BLaER1 (cell line): ENCODE results near the gene SMIM45.

Experiments
- H3K27ac ChIP-seq: shearing (Covaris generic); formaldehyde crosslinking; 2 replicates; pipeline ENCODE4 v1.8.1; 2022
- H3K27me3 ChIP-seq: shearing (Covaris generic); formaldehyde crosslinking; 2 replicates; pipeline ENCODE4 v1.8.1; 2022
- H3K36me3 ChIP-seq: shearing (Covaris generic); formaldehyde crosslinking; 2 replicates; pipeline ENCODE4 v1.8.1; 2022
- H3K4me1 ChIP-seq: shearing (Covaris generic); formaldehyde crosslinking; 2 replicates; pipeline ENCODE4 v1.8.1; 2022
- H3K4me2 ChIP-seq: shearing (Covaris generic); formaldehyde crosslinking; 2 replicates; pipeline ENCODE4 v1.8.1; 2022
- H3K4me3 ChIP-seq: shearing (Covaris generic); formaldehyde crosslinking; 2 replicates; pipeline ENCODE4 v1.8.1; 2022
- H3K9ac ChIP-seq: shearing (Covaris generic); formaldehyde crosslinking; 2 replicates; pipeline ENCODE4 v1.8.1; 2022
- H3K9me3 ChIP-seq: shearing (Covaris generic); formaldehyde crosslinking; 2 replicates; pipeline ENCODE4 v1.8.1; 2022
- H4K20me1 ChIP-seq: shearing (Covaris generic); formaldehyde crosslinking; 2 replicates; pipeline ENCODE4 v1.8.1; 2022
- Cebpa-rat ChIP-seq: shearing (Covaris generic); IDR thresholded peaks from 2 replicates; pipeline ENCODE4 v1.8.1; 2022

The SMIM45 gene

GRCh38 chr22:41951898-41952474, at the start of gene SMIM45:
SMIM45 (plus strand) TSS chr22:41952150.
- H3K9ac ChIP-seq = no peak within 1 kb of the TSS
- no peaks in the 10 kb centered on the region for H3K9me3 ChIP-seq
- TF ChIP-seq Cebpa-rat = no peak
- peak within 1 kb of the TSS; percentile 99 for H3K4me2 ChIP-seq
- H3K36me3 ChIP-seq = no peaks in the 10 kb centered on the region
- H3K27ac ChIP-seq = peak within 1 kb of the TSS; percentile 28; the same call in 1 of the 2 replicates
- no peaks in the 10 kb centered on the region; the same call in 1 of the 2 replicates for H3K27me3 ChIP-seq
- peaks cover 67% of the 10 kb centered on the region for H3K4me1 ChIP-seq
- H3K4me3 ChIP-seq = no peak within 1 kb of the TSS
- no peaks in the 10 kb centered on the region for H4K20me1 ChIP-seq

DNA sequence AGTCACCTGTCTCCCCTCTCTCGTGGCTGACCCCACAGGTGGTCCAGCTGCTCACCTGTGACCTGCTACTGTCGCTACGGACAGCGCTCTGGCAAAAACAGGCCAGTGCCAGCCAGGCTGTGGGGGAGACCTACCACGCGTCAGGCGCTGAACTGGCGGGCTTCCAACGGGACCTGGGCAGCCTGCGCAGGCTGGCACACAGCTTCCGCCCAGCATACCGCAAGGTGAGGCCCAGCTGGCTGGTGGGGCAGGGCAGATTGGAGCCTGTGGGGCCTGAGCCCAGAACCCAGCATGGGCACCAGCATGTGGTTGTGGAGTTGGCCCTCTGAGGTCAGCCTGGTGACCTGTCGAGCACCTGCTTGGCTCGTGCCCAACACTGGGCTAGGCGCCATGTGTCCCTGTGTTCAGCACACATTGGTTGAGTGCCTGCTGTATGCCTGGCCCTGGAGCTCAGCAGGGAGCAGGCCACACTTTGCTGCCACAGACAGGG, 49.0 kb upstream of the SMIM45 start:
- Histone ChIP-seq H3K27me3 (peaks cover 8% of the 10 kb centered on the region; the same call in 1 of the 2 replicates), H3K9me3 (no peaks in the 10 kb centered on the region), H4K20me1 (peaks cover 81% of the 10 kb centered on the region), H3K4me2 (no peak overlapping the region), H3K4me3 (no peak overlapping the region), H3K4me1 (peaks cover 8% of the 10 kb centered on the region), H3K27ac (no peak overlapping the region), H3K9ac (no peak overlapping the region), H3K36me3 (peaks cover 99% of the 10 kb centered on the region)
- TF ChIP-seq Cebpa-rat = no peak

DNA sequence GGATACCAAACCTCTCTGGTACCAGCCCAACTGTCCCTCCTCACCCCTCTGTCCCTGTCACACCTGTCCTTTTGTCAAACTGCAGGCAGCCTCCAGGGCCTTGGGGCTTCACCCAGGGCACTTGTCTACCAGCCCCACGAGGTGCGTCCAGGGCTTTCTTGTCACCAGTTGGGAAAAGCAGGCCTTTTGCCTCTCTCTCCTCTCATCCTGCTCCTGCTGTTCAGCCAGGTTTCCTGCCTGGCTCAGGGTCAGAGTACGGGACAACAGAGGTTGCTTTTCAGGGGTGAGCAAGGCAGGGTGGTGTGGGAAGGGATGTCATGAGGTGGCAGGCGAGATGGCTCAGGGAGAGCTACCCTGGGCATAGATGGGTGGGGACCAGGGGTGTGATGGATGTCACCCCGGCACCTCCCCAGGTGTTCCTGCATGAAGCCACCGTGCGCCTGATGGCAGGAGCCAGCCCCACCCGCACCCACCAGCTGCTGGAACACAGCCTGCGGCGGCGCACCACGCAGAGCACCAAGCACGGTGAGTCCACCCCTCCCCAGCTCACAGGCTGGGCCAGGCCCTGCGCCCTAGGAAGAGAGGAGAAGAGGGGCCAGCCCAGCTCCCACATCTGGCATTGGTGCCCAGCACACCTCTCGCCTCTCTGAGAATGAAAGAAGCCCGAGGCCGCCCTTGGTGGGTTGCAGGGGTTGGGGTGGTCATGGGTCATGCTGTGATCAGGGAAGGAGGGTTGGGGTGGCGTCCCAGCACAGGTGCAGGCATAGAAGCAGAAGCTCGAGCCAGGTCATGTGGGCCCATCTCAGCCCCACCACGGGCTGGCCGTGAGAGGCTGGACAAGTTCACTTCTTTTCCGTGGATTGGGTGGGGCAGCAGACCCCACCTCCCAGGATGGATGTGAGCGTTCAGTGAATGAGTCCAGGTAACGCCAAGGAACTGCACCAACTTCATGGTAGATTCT, 47.2 kb upstream of the SMIM45 start:
- peaks cover 26% of the 10 kb centered on the region for H3K27me3 ChIP-seq
- no peak for TF ChIP-seq Cebpa-rat
- H3K9ac ChIP-seq = no peak overlapping the region
- H3K36me3 ChIP-seq = peaks cover 85% of the 10 kb centered on the region
- H3K9me3 ChIP-seq = no peaks in the 10 kb centered on the region
- H3K4me1 ChIP-seq = peaks cover 26% of the 10 kb centered on the region
- no peak overlapping the region for H3K27ac ChIP-seq
- no peak overlapping the region for H3K4me3 ChIP-seq
- peaks cover 99% of the 10 kb centered on the region for H4K20me1 ChIP-seq
- H3K4me2 ChIP-seq = no peak overlapping the region

DNA sequence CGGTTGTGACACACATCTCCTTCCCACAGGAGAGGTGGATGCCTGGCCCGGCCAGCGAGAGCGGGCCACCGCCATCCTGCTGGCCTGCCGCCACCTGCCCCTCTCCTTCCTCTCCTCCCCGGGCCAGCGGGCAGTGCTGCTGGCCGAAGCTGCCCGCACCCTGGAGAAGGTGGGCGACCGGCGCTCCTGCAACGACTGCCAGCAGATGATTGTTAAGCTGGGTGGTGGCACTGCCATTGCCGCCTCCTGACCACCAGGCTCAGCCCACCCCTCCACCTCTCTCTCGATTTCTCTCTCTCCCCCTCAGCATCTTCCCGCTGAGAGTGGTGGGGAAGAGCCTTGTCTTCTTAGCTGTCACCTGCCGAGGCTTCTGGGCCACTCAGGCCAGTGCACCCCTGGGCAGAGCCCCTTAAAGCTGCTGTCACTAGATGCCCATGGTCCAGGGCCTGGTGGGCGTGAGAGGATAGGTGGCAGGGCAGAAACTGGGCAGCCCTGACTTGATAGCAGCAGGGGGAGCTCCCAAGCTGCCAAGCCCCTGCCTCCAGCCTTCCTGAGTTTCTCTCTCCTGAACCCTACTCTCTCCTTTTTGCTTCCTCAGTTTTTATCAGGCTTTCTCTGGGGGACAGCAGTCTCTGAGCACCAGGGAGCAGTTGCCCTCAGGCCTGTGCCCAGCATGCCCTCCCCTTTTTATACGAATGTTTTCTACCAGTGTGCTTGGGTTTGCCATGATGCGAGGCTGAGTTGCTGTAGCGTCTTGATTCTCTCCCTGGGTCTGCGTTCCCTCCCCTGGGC, 46.3 kb upstream of the SMIM45 start:
- H3K4me2 ChIP-seq = no peak overlapping the region
- H3K9me3 ChIP-seq = no peaks in the 10 kb centered on the region
- peaks cover 35% of the 10 kb centered on the region for H3K27me3 ChIP-seq
- H4K20me1 ChIP-seq = peaks cover 99% of the 10 kb centered on the region
- TF ChIP-seq Cebpa-rat = no peak
- peaks cover 76% of the 10 kb centered on the region for H3K36me3 ChIP-seq
- H3K27ac ChIP-seq = no peak overlapping the region
- H3K4me3 ChIP-seq = no peak overlapping the region
- no peak overlapping the region for H3K9ac ChIP-seq
- H3K4me1 ChIP-seq = peaks cover 34% of the 10 kb centered on the region

DNA sequence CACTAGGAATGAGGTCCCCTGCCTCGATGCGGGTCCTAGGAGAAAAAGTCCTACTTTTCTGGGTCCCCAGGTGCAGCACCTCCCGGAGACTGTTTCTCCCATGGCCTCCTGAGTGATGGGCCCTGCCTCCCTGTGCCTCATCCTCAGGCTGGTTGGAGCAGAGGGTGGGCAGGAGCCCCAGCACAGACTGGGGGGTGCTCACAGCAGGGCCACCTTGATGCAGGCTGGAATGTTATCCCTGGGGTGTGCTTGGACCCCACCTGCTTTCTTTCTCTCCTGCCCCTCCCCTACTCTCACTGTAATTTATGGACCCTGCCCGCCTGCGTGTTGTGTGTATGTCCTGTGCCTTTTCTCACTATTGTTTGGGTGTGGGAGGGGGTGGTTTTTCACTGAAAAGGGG, 45.1 kb upstream of the SMIM45 start:
- no peak overlapping the region for H3K27ac ChIP-seq
- H3K27me3 ChIP-seq = peaks cover 47% of the 10 kb centered on the region
- no peaks in the 10 kb centered on the region for H3K9me3 ChIP-seq
- peaks cover 64% of the 10 kb centered on the region for H3K36me3 ChIP-seq
- peaks cover 41% of the 10 kb centered on the region for H3K4me1 ChIP-seq
- H3K4me2 ChIP-seq = no peak overlapping the region
- no peak for TF ChIP-seq Cebpa-rat
- H4K20me1 ChIP-seq = peaks cover 100% of the 10 kb centered on the region
- H3K4me3 ChIP-seq = no peak overlapping the region
- no peak overlapping the region for H3K9ac ChIP-seq

GRCh38 chr22:41907436-41908401, 44.2 kb upstream of the SMIM45 start:
- peaks cover 100% of the 10 kb centered on the region for H4K20me1 ChIP-seq
- no peak overlapping the region for H3K9ac ChIP-seq
- peak overlapping the region; percentile 87 for H3K4me2 ChIP-seq

GRCh38 chr22:41908411-41909309, 43.3 kb upstream of the SMIM45 start:
- Histone ChIP-seq H3K36me3 (peaks cover 45% of the 10 kb centered on the region), H4K20me1 (peaks cover 100% of the 10 kb centered on the region), H3K27me3 (peaks cover 65% of the 10 kb centered on the region), H3K9me3 (no peaks in the 10 kb centered on the region), H3K4me2 (peak overlapping the region; percentile 87), H3K4me1 (peaks cover 41% of the 10 kb centered on the region), H3K9ac (no peak overlapping the region), H3K27ac (no peak overlapping the region), H3K4me3 (no peak overlapping the region)
- TF ChIP-seq Cebpa-rat = no peak

More at GRCh38 chr22:41907436-41908401, 44.2 kb upstream of the SMIM45 start:
- Histone ChIP-seq H3K27me3 (peaks cover 56% of the 10 kb centered on the region), H3K27ac (no peak overlapping the region), H3K36me3 (peaks cover 55% of the 10 kb centered on the region), H3K4me3 (no peak overlapping the region), H3K4me1 (peaks cover 41% of the 10 kb centered on the region), H3K9me3 (no peaks in the 10 kb centered on the region)
- no peak for TF ChIP-seq Cebpa-rat
